ENCODE data around the gene KCNJ10.

Gene KCNJ10

GRCh38 chr1:159985473-159985872 is 84.5 kb downstream of the KCNJ10 start:
- no peaks in the 10 kb centered on the region for H3K36me3 Mint-ChIP-seq (ENCODE audit: low read depth)
- peaks cover 19% of the 10 kb centered on the region for H3K27me3 Mint-ChIP-seq (ENCODE audit: low read depth, poor library complexity)
- no peak for DNase-seq
- peaks cover 10% of the 10 kb centered on the region for H3K9me3 Mint-ChIP-seq
- H3K4me3 Mint-ChIP-seq = no peak overlapping the region
- no peak for TF ChIP-seq CTCF (IDR thresholded peaks at IDR 0.05)
- H3K27ac Mint-ChIP-seq = no peak overlapping the region
- H3K4me1 Mint-ChIP-seq = peaks cover 32% of the 10 kb centered on the region

GRCh38 chr1:159983681-159984080 is 86.3 kb downstream of the KCNJ10 start:
- H3K4me3 Mint-ChIP-seq = no peak overlapping the region
- H3K4me1 Mint-ChIP-seq = peaks cover 32% of the 10 kb centered on the region
- no peak overlapping the region for H3K27ac Mint-ChIP-seq

GRCh38 chr1:159982280-159982679 is 87.7 kb downstream of the KCNJ10 start:
- H3K27ac Mint-ChIP-seq = no peak overlapping the region
- H3K4me3 Mint-ChIP-seq = no peak overlapping the region
- H3K9me3 Mint-ChIP-seq = peaks cover 10% of the 10 kb centered on the region
- no peaks in the 10 kb centered on the region for H3K36me3 Mint-ChIP-seq (ENCODE audit: low read depth)
- peaks cover 32% of the 10 kb centered on the region for H3K27me3 Mint-ChIP-seq (ENCODE audit: low read depth, poor library complexity)
- no peak for TF ChIP-seq CTCF (IDR thresholded peaks at IDR 0.05)
- H3K4me1 Mint-ChIP-seq = peaks cover 32% of the 10 kb centered on the region
- no peak for DNase-seq

More at GRCh38 chr1:159983681-159984080, 86.3 kb downstream of the KCNJ10 start:
- no peaks in the 10 kb centered on the region for H3K36me3 Mint-ChIP-seq (ENCODE audit: low read depth)
- TF ChIP-seq CTCF (IDR thresholded peaks at IDR 0.05) = no peak
- H3K9me3 Mint-ChIP-seq = peaks cover 10% of the 10 kb centered on the region
- peaks cover 30% of the 10 kb centered on the region for H3K27me3 Mint-ChIP-seq (ENCODE audit: low read depth, poor library complexity)
- DNase-seq = no peak

- Mint-ChIP-seq H3K9me3 (peaks cover 7% of the 10 kb centered on the region), H3K36me3 (ENCODE audit: low read depth) (no peaks in the 10 kb centered on the region), H3K4me1 (peaks cover 32% of the 10 kb centered on the region), H3K27me3 (ENCODE audit: low read depth, poor library complexity) (peaks cover 32% of the 10 kb centered on the region), H3K4me3 (no peak overlapping the region), H3K27ac (no peak overlapping the region)
- no peak for DNase-seq
- no peak for TF ChIP-seq CTCF (IDR thresholded peaks at IDR 0.05)
Measured at GRCh38 chr1:159981351-159982055, 88.5 kb downstream of the KCNJ10 start.

GRCh38 chr1:159980786-159981185 is 89.2 kb downstream of the KCNJ10 start:
- H3K4me1 Mint-ChIP-seq = peaks cover 32% of the 10 kb centered on the region
- H3K27ac Mint-ChIP-seq = no peak overlapping the region
- no peak overlapping the region for H3K4me3 Mint-ChIP-seq
- TF ChIP-seq CTCF (IDR thresholded peaks at IDR 0.05) = no peak
- no peak for DNase-seq
- H3K9me3 Mint-ChIP-seq = peaks cover 3% of the 10 kb centered on the region
- H3K36me3 Mint-ChIP-seq (ENCODE audit: low read depth) = no peaks in the 10 kb centered on the region
- peaks cover 29% of the 10 kb centered on the region for H3K27me3 Mint-ChIP-seq (ENCODE audit: low read depth, poor library complexity)

- no peak for DNase-seq
- Mint-ChIP-seq H3K4me3 (no peak overlapping the region), H3K4me1 (peaks cover 26% of the 10 kb centered on the region), H3K9me3 (peaks cover 3% of the 10 kb centered on the region), H3K36me3 (ENCODE audit: low read depth) (no peaks in the 10 kb centered on the region), H3K27ac (no peak overlapping the region), H3K27me3 (ENCODE audit: low read depth, poor library complexity) (peaks cover 25% of the 10 kb centered on the region)
- no peak for TF ChIP-seq CTCF (IDR thresholded peaks at IDR 0.05)
Measured at GRCh38 chr1:159980076-159980475, 89.9 kb downstream of the KCNJ10 start.

Data from nephron progenitor cell (in vitro differentiated cells).